Measurements from ENCODE around the gene SOX15.

Gene SOX15

DNA sequence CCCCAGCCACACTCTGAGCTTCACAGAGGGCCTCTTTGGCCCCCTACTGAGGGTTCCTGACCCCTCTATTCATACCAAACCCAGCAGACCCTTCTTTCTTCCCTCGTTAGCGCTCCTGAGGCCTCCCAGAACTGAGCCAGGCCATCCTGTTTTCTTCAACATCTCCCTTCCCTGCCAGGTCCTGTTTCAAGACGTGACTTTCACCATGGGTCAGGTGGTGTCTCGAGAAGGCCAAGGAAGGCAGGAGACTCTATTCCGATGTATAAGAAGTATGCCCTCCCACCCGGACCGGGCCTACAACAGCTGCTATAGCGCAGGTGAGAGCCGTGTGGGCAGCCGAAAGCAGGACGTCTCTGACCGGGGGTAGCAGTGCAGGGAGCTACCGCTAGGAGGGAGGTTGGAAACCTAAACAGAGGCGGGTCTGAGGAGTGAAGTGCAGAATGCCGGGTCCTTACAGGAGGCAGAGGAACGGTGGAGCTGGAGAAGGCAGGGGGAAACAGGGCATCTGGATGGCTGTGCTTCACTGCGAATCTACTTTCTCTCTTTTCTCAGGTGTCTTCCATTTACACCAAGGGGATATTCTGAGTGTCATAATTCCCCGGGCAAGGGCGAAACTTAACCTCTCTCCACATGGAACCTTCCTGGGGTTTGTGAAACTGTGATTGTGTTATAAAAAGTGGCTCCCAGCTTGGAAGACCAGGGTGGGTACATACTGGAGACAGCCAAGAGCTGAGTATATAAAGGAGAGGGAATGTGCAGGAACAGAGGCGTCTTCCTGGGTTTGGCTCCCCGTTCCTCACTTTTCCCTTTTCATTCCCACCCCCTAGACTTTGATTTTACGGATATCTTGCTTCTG is 29.5 kb downstream of the SOX15 start:
- peak overlapping the region; percentile 93; the same call in 1 of the 2 replicates for H3K27ac ChIP-seq (ENCODE audit: extremely low read depth, low read depth, low read length)
- peaks cover 21 to 26% of the 10 kb centered on the region in 2 experiments for H3K36me3 ChIP-seq (ENCODE audit: control insufficient read depth in 2 of 2, insufficient read depth in 1 of 2, low read length in 2 of 2)
- H3K9me3 ChIP-seq (ENCODE audit: control insufficient read depth, insufficient read depth, low read depth, low read length): no peaks in the 10 kb centered on the region
- H3K4me3 ChIP-seq (ENCODE audit: low read depth, low read length): peak overlapping the region; percentile 9; the same call in 1 of the 2 replicates
- ChIA-PET POLR2A (interaction anchor here (0.6 to 2.8 kb wide), 28 partner anchors 9 to 231 kb away, joined by 3 to 17 read pairs (median 5); partner anchors contain the start of genes CD68, CHRNB1, FXR2 and MPDU1), CTCF (interaction anchor here (0.6 to 5.1 kb wide), 84 partner anchors 8 to 515 kb away, joined by 3 to 112 read pairs (median 4); partner anchors contain the start of genes KCTD11, MPDU1, PLSCR3 and SLC2A4)
- H3K4me1 ChIP-seq (ENCODE audit: control insufficient read depth, insufficient read depth, low read length): peaks cover 11% of the 10 kb centered on the region
- TF ChIP-seq TCF7L2 (IDR thresholded peaks at IDR 0.05; ENCODE audit: borderline replicate concordance, low read depth, low read length): no peak
- TF ChIP-seq, protein P1, sequence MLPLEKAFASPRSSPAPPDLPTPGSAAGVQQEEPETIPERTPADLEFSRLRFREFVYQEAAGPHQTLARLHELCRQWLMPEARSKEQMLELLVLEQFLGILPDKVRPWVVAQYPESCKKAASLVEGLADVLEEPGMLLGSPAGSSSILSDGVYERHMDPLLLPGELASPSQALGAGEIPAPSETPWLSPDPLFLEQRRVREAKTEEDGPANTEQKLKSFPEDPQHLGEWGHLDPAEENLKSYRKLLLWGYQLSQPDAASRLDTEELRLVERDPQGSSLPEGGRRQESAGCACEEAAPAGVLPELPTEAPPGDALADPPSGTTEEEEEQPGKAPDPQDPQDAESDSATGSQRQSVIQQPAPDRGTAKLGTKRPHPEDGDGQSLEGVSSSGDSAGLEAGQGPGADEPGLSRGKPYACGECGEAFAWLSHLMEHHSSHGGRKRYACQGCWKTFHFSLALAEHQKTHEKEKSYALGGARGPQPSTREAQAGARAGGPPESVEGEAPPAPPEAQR (tag by site-specific recombination; IDR thresholded peaks at IDR 0.05): no peak
- TF ChIP-seq, protein P2, sequence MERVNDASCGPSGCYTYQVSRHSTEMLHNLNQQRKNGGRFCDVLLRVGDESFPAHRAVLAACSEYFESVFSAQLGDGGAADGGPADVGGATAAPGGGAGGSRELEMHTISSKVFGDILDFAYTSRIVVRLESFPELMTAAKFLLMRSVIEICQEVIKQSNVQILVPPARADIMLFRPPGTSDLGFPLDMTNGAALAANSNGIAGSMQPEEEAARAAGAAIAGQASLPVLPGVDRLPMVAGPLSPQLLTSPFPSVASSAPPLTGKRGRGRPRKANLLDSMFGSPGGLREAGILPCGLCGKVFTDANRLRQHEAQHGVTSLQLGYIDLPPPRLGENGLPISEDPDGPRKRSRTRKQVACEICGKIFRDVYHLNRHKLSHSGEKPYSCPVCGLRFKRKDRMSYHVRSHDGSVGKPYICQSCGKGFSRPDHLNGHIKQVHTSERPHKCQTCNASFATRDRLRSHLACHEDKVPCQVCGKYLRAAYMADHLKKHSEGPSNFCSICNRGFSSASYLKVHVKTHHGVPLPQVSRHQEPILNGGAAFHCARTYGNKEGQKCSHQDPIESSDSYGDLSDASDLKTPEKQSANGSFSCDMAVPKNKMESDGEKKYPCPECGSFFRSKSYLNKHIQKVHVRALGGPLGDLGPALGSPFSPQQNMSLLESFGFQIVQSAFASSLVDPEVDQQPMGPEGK (tag by site-specific recombination; IDR thresholded peaks at IDR 0.05): no peak
- no peak; the same call in 1 of the 2 replicates for TF ChIP-seq ZNF366 (tag by site-specific recombination; conservative IDR thresholded peaks at IDR 0.05)
- TF ChIP-seq ZFP41 (tag by site-specific recombination; IDR thresholded peaks at IDR 0.05; ENCODE audit: borderline replicate concordance): no peak
- no peak for TF ChIP-seq ZNF654 (tag by site-specific recombination; IDR thresholded peaks at IDR 0.05; ENCODE audit: low read depth)
- TF ChIP-seq MYNN (tag by site-specific recombination; IDR thresholded peaks at IDR 0.05; ENCODE audit: borderline replicate concordance): no peak
- no peak for TF ChIP-seq ZNF248 (tag by site-specific recombination; IDR thresholded peaks at IDR 0.05)
- no peak for TF ChIP-seq ZBTB8A (tag by site-specific recombination; IDR thresholded peaks at IDR 0.05)
- peak; percentile 34; the same call in 1 of the 2 replicates for TF ChIP-seq OSR2 (tag by site-specific recombination; IDR thresholded peaks at IDR 0.05)
- TF ChIP-seq, protein P3, sequence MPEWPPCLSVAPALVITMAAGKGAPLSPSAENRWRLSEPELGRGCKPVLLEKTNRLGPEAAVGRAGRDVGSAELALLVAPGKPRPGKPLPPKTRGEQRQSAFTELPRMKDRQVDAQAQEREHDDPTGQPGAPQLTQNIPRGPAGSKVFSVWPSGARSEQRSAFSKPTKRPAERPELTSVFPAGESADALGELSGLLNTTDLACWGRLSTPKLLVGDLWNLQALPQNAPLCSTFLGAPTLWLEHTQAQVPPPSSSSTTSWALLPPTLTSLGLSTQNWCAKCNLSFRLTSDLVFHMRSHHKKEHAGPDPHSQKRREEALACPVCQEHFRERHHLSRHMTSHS (tag by site-specific recombination; IDR thresholded peaks at IDR 0.05): no peak
- no peak for TF ChIP-seq MZF1 (tag by site-specific recombination; IDR thresholded peaks at IDR 0.05; ENCODE audit: borderline replicate concordance)
- TF ChIP-seq ZNF112 (tag by site-specific recombination; IDR thresholded peaks at IDR 0.05): no peak
- TF ChIP-seq, protein P4, sequence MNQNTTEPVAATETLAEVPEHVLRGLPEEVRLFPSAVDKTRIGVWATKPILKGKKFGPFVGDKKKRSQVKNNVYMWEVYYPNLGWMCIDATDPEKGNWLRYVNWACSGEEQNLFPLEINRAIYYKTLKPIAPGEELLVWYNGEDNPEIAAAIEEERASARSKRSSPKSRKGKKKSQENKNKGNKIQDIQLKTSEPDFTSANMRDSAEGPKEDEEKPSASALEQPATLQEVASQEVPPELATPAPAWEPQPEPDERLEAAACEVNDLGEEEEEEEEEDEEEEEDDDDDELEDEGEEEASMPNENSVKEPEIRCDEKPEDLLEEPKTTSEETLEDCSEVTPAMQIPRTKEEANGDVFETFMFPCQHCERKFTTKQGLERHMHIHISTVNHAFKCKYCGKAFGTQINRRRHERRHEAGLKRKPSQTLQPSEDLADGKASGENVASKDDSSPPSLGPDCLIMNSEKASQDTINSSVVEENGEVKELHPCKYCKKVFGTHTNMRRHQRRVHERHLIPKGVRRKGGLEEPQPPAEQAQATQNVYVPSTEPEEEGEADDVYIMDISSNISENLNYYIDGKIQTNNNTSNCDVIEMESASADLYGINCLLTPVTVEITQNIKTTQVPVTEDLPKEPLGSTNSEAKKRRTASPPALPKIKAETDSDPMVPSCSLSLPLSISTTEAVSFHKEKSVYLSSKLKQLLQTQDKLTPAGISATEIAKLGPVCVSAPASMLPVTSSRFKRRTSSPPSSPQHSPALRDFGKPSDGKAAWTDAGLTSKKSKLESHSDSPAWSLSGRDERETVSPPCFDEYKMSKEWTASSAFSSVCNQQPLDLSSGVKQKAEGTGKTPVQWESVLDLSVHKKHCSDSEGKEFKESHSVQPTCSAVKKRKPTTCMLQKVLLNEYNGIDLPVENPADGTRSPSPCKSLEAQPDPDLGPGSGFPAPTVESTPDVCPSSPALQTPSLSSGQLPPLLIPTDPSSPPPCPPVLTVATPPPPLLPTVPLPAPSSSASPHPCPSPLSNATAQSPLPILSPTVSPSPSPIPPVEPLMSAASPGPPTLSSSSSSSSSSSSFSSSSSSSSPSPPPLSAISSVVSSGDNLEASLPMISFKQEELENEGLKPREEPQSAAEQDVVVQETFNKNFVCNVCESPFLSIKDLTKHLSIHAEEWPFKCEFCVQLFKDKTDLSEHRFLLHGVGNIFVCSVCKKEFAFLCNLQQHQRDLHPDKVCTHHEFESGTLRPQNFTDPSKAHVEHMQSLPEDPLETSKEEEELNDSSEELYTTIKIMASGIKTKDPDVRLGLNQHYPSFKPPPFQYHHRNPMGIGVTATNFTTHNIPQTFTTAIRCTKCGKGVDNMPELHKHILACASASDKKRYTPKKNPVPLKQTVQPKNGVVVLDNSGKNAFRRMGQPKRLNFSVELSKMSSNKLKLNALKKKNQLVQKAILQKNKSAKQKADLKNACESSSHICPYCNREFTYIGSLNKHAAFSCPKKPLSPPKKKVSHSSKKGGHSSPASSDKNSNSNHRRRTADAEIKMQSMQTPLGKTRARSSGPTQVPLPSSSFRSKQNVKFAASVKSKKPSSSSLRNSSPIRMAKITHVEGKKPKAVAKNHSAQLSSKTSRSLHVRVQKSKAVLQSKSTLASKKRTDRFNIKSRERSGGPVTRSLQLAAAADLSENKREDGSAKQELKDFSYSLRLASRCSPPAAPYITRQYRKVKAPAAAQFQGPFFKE (tag by site-specific recombination; IDR thresholded peaks at IDR 0.05; ENCODE audit: borderline replicate concordance): no peak
- TF ChIP-seq ZFHX2 (tag by site-specific recombination; conservative IDR thresholded peaks at IDR 0.05): peak; percentile 36; the same call in 1 of the 2 replicates
- TF ChIP-seq ZNF175 (tag by site-specific recombination; IDR thresholded peaks at IDR 0.05): no peak
- peak; percentile 10; the same call in 1 of the 2 replicates for TF ChIP-seq SP7 (tag by site-specific recombination; IDR thresholded peaks at IDR 0.05)
- TF ChIP-seq ZNF202 (tag by site-specific recombination; IDR thresholded peaks at IDR 0.05; ENCODE audit: borderline replicate concordance): no peak
- no peak for TF ChIP-seq ZNF585B (tag by site-specific recombination; IDR thresholded peaks at IDR 0.05)
- TF ChIP-seq ZNF561 (tag by site-specific recombination; IDR thresholded peaks at IDR 0.05; ENCODE audit: borderline replicate concordance): no peak
- no peak for TF ChIP-seq ZNF157 (tag by site-specific recombination; IDR thresholded peaks at IDR 0.05)
- peak; percentile 57 for TF ChIP-seq ZBTB17 (tag by site-specific recombination; IDR thresholded peaks at IDR 0.05)
- TF ChIP-seq ZSCAN30 (tag by site-specific recombination; IDR thresholded peaks at IDR 0.05): no peak
- TF ChIP-seq GLIS2 (tag by site-specific recombination; IDR thresholded peaks at IDR 0.05): no peak
- no peak for TF ChIP-seq HOXC10 (CRISPR knock-in tag; IDR thresholded peaks at IDR 0.05)
